Lung microvascular endothelial cell (primary cell): ENCODE data around the gene SECTM1. TPM values are rescaled to one million over a fixed set of nuclear protein-coding genes. Genes with fewer than 3 reads are reported as not detected.
"Not testable (repeated sequence)": the region's sequence is repeated elsewhere in the genome, so short reads cannot be mapped to it uniquely, and the experiment has no call there.

Experiments
- DNase-seq, 2 donors: peaks; one replicate each; pipeline versions ENCODE4 v3.0.0 to v3.0.0-alpha.2; 2010; ENCODE audit warnings: low read depth in 2 of 2
- total RNA-seq: library from RNA; depleted of rRNA; stranded (reverse); fragments of >200 nt; gene quantifications from 2 replicates; pipeline ENCODE4 v1.2.1, GENCODE V29; 2014

Gene SECTM1
- total RNA-seq, 1 donor from 2014 or later: 1.8 TPM

GRCh38 chr17:82370471-82371332, 37.1 kb upstream of the SECTM1 start:
- no peak for DNase-seq

GRCh38 chr17:82369211-82369610, 35.6 kb upstream of the SECTM1 start:
- no peak for DNase-seq

GRCh38 chr17:82367724-82368524, 34.4 kb upstream of the SECTM1 start:
- DNase-seq: no peak

- DNase-seq: no peak
Measured at GRCh38 chr17:82366749-82367148, 33.2 kb upstream of the SECTM1 start.

- DNase-seq: no peak
Measured at GRCh38 chr17:82365606-82366295, 32.2 kb upstream of the SECTM1 start.

GRCh38 chr17:82361885-82362633, 28.5 kb upstream of the SECTM1 start:
- no peak for DNase-seq

- DNase-seq: not testable (repeated sequence)
Measured at GRCh38 chr17:82359451-82360074, 26.0 kb upstream of the SECTM1 start.

- DNase-seq: no peak
Measured at GRCh38 chr17:82358465-82359350, 25.1 kb upstream of the SECTM1 start, which contains the start of gene TEX19. Gene TEX19 (plus strand): TSS chr17:82359247. CDS start chr17:82362151, 2,904 bp downstream.

- no peak for DNase-seq
Measured at GRCh38 chr17:82357394-82357793, 23.8 kb upstream of the SECTM1 start.

- no peak for DNase-seq
Measured at GRCh38 chr17:82356845-82357355, 23.3 kb upstream of the SECTM1 start.

GRCh38 chr17:82355770-82356427, 22.3 kb upstream of the SECTM1 start:
- DNase-seq: no peak

GRCh38 chr17:82354804-82355308, 21.3 kb upstream of the SECTM1 start:
- no peak for DNase-seq

GRCh38 chr17:82353484-82353883, 19.9 kb upstream of the SECTM1 start:
- no peak for DNase-seq

- peak; percentile 89 to 94 for DNase-seq
Measured at GRCh38 chr17:82351713-82352488, 18.3 kb upstream of the SECTM1 start.

- DNase-seq: no peak
Measured at GRCh38 chr17:82351254-82351712, 17.7 kb upstream of the SECTM1 start.

- no peak for DNase-seq
Measured at GRCh38 chr17:82350182-82351030, 16.8 kb upstream of the SECTM1 start.

GRCh38 chr17:82349287-82349701, 15.7 kb upstream of the SECTM1 start:
- no peak for DNase-seq
